Stimulated activated CD8-positive, alpha-beta memory T cell treated with anti-CD3 and anti-CD28 coated beads, Interleukin-7, amount 100 ng/mL, for 4 hours (primary cell): ENCODE measurements around the gene HBD.

Source experiments
- DNase-seq, 2 donors: peaks; one replicate each; pipeline ENCODE4 v3.0.0-alpha.2; 2020; ENCODE audit warnings: low read depth in 2 of 2

The HBD gene

GRCh38 chr11:5232821-5233220, 1.5 kb downstream of the HBD start:
- no peak for DNase-seq

GRCh38 chr11:5232176-5232575, 2.1 kb downstream of the HBD start:
- no peak for DNase-seq

- DNase-seq = no peak
These were observed 3.2 kb downstream of the HBD start for GRCh38 chr11:5231111-5231510.

GRCh38 chr11:5230266-5230665, 4.0 kb downstream of the HBD start:
- no peak for DNase-seq

GRCh38 chr11:5229796-5230195, 4.5 kb downstream of the HBD start:
- DNase-seq = no peak

- DNase-seq = no peak
These were observed 4.9 kb downstream of the HBD start for GRCh38 chr11:5229356-5229755.

GRCh38 chr11:5228124-5228523, 6.2 kb downstream of the HBD start:
- DNase-seq = no peak

GRCh38 chr11:5227681-5228080, 6.6 kb downstream of the HBD start:
- DNase-seq = no peak

GRCh38 chr11:5226732-5227310, 7.5 kb downstream of the HBD start, which contains the start of gene HBB:
TSS of gene HBB (minus strand) at chr11:5227071. CDS start at chr11:5227021, 50 bp downstream.
- DNase-seq = no peak

GRCh38 chr11:5225480-5225871, 8.8 kb downstream of the HBD start:
- no peak for DNase-seq

GRCh38 chr11:5224538-5225479, 9.5 kb downstream of the HBD start:
- DNase-seq = no peak

GRCh38 chr11:5223686-5224085, 10.6 kb downstream of the HBD start:
- no peak for DNase-seq

- no peak for DNase-seq
These were observed 11.1 kb downstream of the HBD start for GRCh38 chr11:5223146-5223545.

- no peak for DNase-seq
These were observed 23.9 kb downstream of the HBD start for GRCh38 chr11:5210376-5210885.

- no peak for DNase-seq
These were observed 29.5 kb downstream of the HBD start for GRCh38 chr11:5204787-5205186.

- DNase-seq = no peak
These were observed 30.9 kb downstream of the HBD start for GRCh38 chr11:5203366-5203765.

- no peak for DNase-seq
These were observed 33.7 kb downstream of the HBD start, which contains the start of gene OR51V1 for GRCh38 chr11:5200582-5200981. TSS of gene OR51V1 (minus strand) at chr11:5200682. CDS start at chr11:5200682, 0 bp downstream.

- DNase-seq = no peak
These were observed 36.0 kb downstream of the HBD start for GRCh38 chr11:5198285-5198684.

- DNase-seq = no peak
These were observed 36.7 kb downstream of the HBD start for GRCh38 chr11:5197536-5197935.

GRCh38 chr11:5196731-5197130, 37.6 kb downstream of the HBD start:
- DNase-seq = no peak

GRCh38 chr11:5196067-5196466, 38.2 kb downstream of the HBD start:
- DNase-seq = no peak

- no peak for DNase-seq
These were observed 41.5 kb downstream of the HBD start for GRCh38 chr11:5192738-5193137.

GRCh38 chr11:5188201-5188600, 46.1 kb downstream of the HBD start:
- DNase-seq = no peak
